Large intestine (tissue), 3 donors: ENCODE results near the gene WDR18. TPM values are rescaled to one million over a fixed set of nuclear protein-coding genes. Genes with fewer than 3 reads are reported as not detected.
A peak's percentile ranks its signal among the peaks of the same experiment; 100 is the strongest.

Experiments used
- DNase-seq, 2 donors: peaks; one replicate each; pipeline versions ENCODE4 v3.0.0 to v3.0.0-alpha.2; 2013
- H3K27ac ChIP-seq: one replicate; pipeline ENCODE4 v1.5.1; 2013; ENCODE audit warnings: low read length
- H3K27me3 ChIP-seq: 2 replicates; pipeline ENCODE4 v1.6.1; 2013; ENCODE audit warnings: low read length; ENCODE audit not compliant: control insufficient read depth, insufficient read depth
- H3K36me3 ChIP-seq: 2 replicates; pipeline ENCODE4 v1.6.1; 2013; ENCODE audit warnings: low read length; ENCODE audit not compliant: control insufficient read depth, insufficient read depth
- H3K4me1 ChIP-seq: one replicate; pipeline ENCODE4 v1.6.1; 2013; ENCODE audit warnings: low read length; ENCODE audit not compliant: control insufficient read depth, insufficient read depth
- H3K4me3 ChIP-seq: one replicate; pipeline ENCODE4 v1.5.1; 2013; ENCODE audit warnings: low read length
- H3K9me3 ChIP-seq: one replicate; pipeline ENCODE4 v1.6.1; 2013; ENCODE audit warnings: mild to moderate bottlenecking, low read depth, low read length, moderate library complexity; ENCODE audit not compliant: control insufficient read depth
- WGBS: methylation state at CpG from one replicate; pipeline ENCODE4 v1.1.5; 2013; ENCODE audit warnings: low lambda C conversion rate; ENCODE audit not compliant: insufficient coverage; 5-methylcytosine and 5-hydroxymethylcytosine counted together
- polyA plus RNA-seq: library from polyadenylated mRNA; unstranded; fragments of 120-200 nt; gene quantifications from one replicate; pipeline ENCODE4 v1.2.1, GENCODE V29; 2013

WDR18 gene
- polyA plus RNA-seq, 1 donor = 33.7 TPM

- WGBS = no CpG with 5 or more reads among the region's 32 CpGs
- no peak overlapping the region for H3K4me3 ChIP-seq
- peaks cover 26% of the 10 kb centered on the region for H3K4me1 ChIP-seq
- peaks cover 10% of the 10 kb centered on the region for H3K9me3 ChIP-seq
- H3K36me3 ChIP-seq = no peaks in the 10 kb centered on the region
- peak in 1 of 2 donors; percentile 17 for DNase-seq
- no peaks in the 10 kb centered on the region for H3K27me3 ChIP-seq
- no peak overlapping the region for H3K27ac ChIP-seq
Measured at GRCh38 chr19:980133-980998, 3.8 kb upstream of the WDR18 start.

- peak; percentile 70 to 78 for DNase-seq
- peaks cover 5% of the 10 kb centered on the region for H3K9me3 ChIP-seq
- H3K4me1 ChIP-seq = peaks cover 26% of the 10 kb centered on the region
- H3K36me3 ChIP-seq = peaks cover 17% of the 10 kb centered on the region
- peak overlapping the region; percentile 15 for H3K27ac ChIP-seq
- no CpG with 5 or more reads among the region's 46 CpGs for WGBS
- peak overlapping the region; percentile 35 for H3K4me3 ChIP-seq
- H3K27me3 ChIP-seq = no peaks in the 10 kb centered on the region
Measured at GRCh38 chr19:982567-983170, 1.5 kb upstream of the WDR18 start.

- H3K36me3 ChIP-seq = peaks cover 41% of the 10 kb centered on the region
- H3K9me3 ChIP-seq = peaks cover 3% of the 10 kb centered on the region
- peaks cover 11% of the 10 kb centered on the region for H3K4me1 ChIP-seq
- H3K4me3 ChIP-seq = no peak overlapping the region
- no peaks in the 10 kb centered on the region for H3K27me3 ChIP-seq
- no peak for DNase-seq
- H3K27ac ChIP-seq = no peak overlapping the region
- WGBS = no CpG with 5 or more reads among the region's 14 CpGs
Measured at GRCh38 chr19:986083-986482, 1.9 kb downstream of the WDR18 start.

GRCh38 chr19:988081-988480 lies 3.9 kb downstream of the WDR18 start:
- Histone ChIP-seq H3K4me1 (peaks cover 8% of the 10 kb centered on the region), H3K36me3 (peaks cover 48% of the 10 kb centered on the region), H3K27ac (no peak overlapping the region), H3K9me3 (peaks cover 15% of the 10 kb centered on the region), H3K4me3 (no peak overlapping the region), H3K27me3 (no peaks in the 10 kb centered on the region)
- DNase-seq = no peak
- WGBS = no CpG with 5 or more reads among the region's 14 CpGs

GRCh38 chr19:988510-988909 lies 4.4 kb downstream of the WDR18 start:
- no CpG with 5 or more reads among the region's 15 CpGs for WGBS
- Histone ChIP-seq H3K27me3 (no peaks in the 10 kb centered on the region), H3K4me1 (peaks cover 5% of the 10 kb centered on the region), H3K36me3 (peaks cover 50% of the 10 kb centered on the region), H3K27ac (no peak overlapping the region), H3K4me3 (no peak overlapping the region), H3K9me3 (peaks cover 16% of the 10 kb centered on the region)
- DNase-seq = no peak

GRCh38 chr19:989381-990081 lies 5.4 kb downstream of the WDR18 start:
- Histone ChIP-seq H3K27ac (no peak overlapping the region), H3K27me3 (no peaks in the 10 kb centered on the region), H3K4me3 (no peak overlapping the region), H3K9me3 (peaks cover 16% of the 10 kb centered on the region), H3K36me3 (peaks cover 56% of the 10 kb centered on the region), H3K4me1 (no peaks in the 10 kb centered on the region)
- no CpG with 5 or more reads among the region's 25 CpGs for WGBS
- DNase-seq = no peak

- H3K27me3 ChIP-seq = peaks cover 2% of the 10 kb centered on the region
- WGBS = no CpG with 5 or more reads among the region's 27 CpGs
- no peak overlapping the region for H3K27ac ChIP-seq
- H3K36me3 ChIP-seq = peaks cover 58% of the 10 kb centered on the region
- no peaks in the 10 kb centered on the region for H3K4me1 ChIP-seq
- H3K4me3 ChIP-seq = no peak overlapping the region
- no peak for DNase-seq
- peaks cover 16% of the 10 kb centered on the region for H3K9me3 ChIP-seq
Measured at GRCh38 chr19:990119-990571, 6.0 kb downstream of the WDR18 start.

- Histone ChIP-seq H3K4me1 (peaks cover under 1% of the 10 kb centered on the region), H3K36me3 (peaks cover 56% of the 10 kb centered on the region), H3K4me3 (no peak overlapping the region), H3K9me3 (peaks cover 20% of the 10 kb centered on the region), H3K27ac (no peak overlapping the region), H3K27me3 (peaks cover 8% of the 10 kb centered on the region)
- no CpG with 5 or more reads among the region's 23 CpGs for WGBS
- no peak for DNase-seq
Measured at GRCh38 chr19:990746-991145, 6.6 kb downstream of the WDR18 start.

- no peak overlapping the region for H3K4me3 ChIP-seq
Measured at GRCh38 chr19:991174-991931, 7.2 kb downstream of the WDR18 start.

More at GRCh38 chr19:991174-991931, 7.2 kb downstream of the WDR18 start:
- WGBS = no CpG with 5 or more reads among the region's 47 CpGs
- no peak for DNase-seq
- peaks cover 6% of the 10 kb centered on the region for H3K4me1 ChIP-seq
- H3K9me3 ChIP-seq = peaks cover 25% of the 10 kb centered on the region
- H3K36me3 ChIP-seq = peaks cover 50% of the 10 kb centered on the region
- no peak overlapping the region for H3K27ac ChIP-seq
- peaks cover 14% of the 10 kb centered on the region for H3K27me3 ChIP-seq
